T-helper 2 cell treated with Interferon-gamma antibody and Interleukin-4, amounts not matched to agents 100 ng/mL and 5 ng/mL, for 36 hours (primary cell): ENCODE data around the gene UFD1. TPM values are rescaled to one million over a fixed set of nuclear protein-coding genes. Genes with fewer than 3 reads are reported as not detected.

Experiments
- intact Hi-C: fragments of 100-400 bp; cut with micrococcal nuclease; formaldehyde crosslinking; loops from one replicate; pipeline ENCODE4 v1.15.1; 2023
- total RNA-seq: library from RNA; stranded (reverse); gene quantifications from 2 replicates; pipeline ENCODE4 v1.2.3, GENCODE V29; 2022

UFD1 gene
- total RNA-seq, 1 donor from 2014 or later = 108 TPM

- intact Hi-C loops = no loop called here
These were observed 76.3 kb downstream of the UFD1 start for GRCh38 chr22:19402642-19403191.

GRCh38 chr22:19401483-19401882, 77.5 kb downstream of the UFD1 start:
- intact Hi-C loops = no loop called here

- intact Hi-C loops = no loop called here
These were observed 78.1 kb downstream of the UFD1 start for GRCh38 chr22:19400881-19401280.

Other genes starting within 250 kb of the UFD1 start
- 0.84 and 1.0 TPM in 2 replicates for gene CLTCL1, start 187.5 kb downstream of the UFD1 start, total RNA-seq
- gene HIRA, start 47.5 kb downstream of the UFD1 start, total RNA-seq = 43.9 and 45.0 TPM in 2 replicates
- gene MRPL40, start 46.6 kb downstream of the UFD1 start, total RNA-seq = 20.1 and 23.4 TPM in 2 replicates
- 27.4 and 30.4 TPM in 2 replicates for gene C22orf39, start 31.5 kb downstream of the UFD1 start, total RNA-seq
- 81.4 and 85.7 TPM in 2 replicates for gene CDC45, start 727 bp upstream of the UFD1 start, total RNA-seq
- gene CLDN5, start 45.2 kb upstream of the UFD1 start, total RNA-seq = 0.16 and 0.30 TPM in 2 replicates
- 0.45 TPM in 1 of 2 replicates, not detected in the other for gene SEPTIN5, start 235.3 kb upstream of the UFD1 start, total RNA-seq
- gene GP1BB, start 244.3 kb upstream of the UFD1 start, total RNA-seq = not detected in 2 replicates